K562 (cell line): ENCODE results near the gene CAV1. TPM values are rescaled to one million over a fixed set of nuclear protein-coding genes. Genes with fewer than 3 reads are reported as not detected.

Experiments
- ATAC-seq: fragments of 200-7000 bp; cut with Tn5 transposase; 3 replicates; pipeline ENCODE4 v1.9.1; 2020; ENCODE audit warnings: moderate library complexity
- BruUV-seq: library from RNA; stranded (reverse); fragments of 400-500 nt; replicated peaks from 2 replicates; lab custom pipeline; 2021; lab: Mats Ljungman, UMichigan
- CTCF ChIA-PET: fragments of 300-600 bp; formaldehyde crosslinking; extraction: SDS; loops from one replicate; lab custom pipeline; 2021; ENCODE audit warnings: low intra/inter-chr PET ratio; lab: Yijun Ruan, JAX
- POLR2A ChIA-PET: fragments of 300-600, 350-650 bp; sonication (Branson Sonifier 250); formaldehyde crosslinking; extraction: SDS; loops from one replicate; lab custom pipeline; 2021; ENCODE audit warnings: antibody characterized with exemption, inconsistent platforms; lab: Yijun Ruan, JAX
- DNase-seq, 4 experiments: peaks; one replicate each; pipeline versions ENCODE4 v3.0.0 to v3.0.0-alpha.2; 2011 to 2018; ENCODE audit warnings: low spot score in 3 of 4, mixed read lengths in 3 of 4; ENCODE audit errors: extremely low read depth in 1 of 4
- FAIRE-seq: peaks from 2 replicates; lab custom pipeline; 2011; peaks lifted over from hg19 to GRCh38; lab: Jason Lieb, UNC
- H2AFZ ChIP-seq: 2 replicates; pipeline ENCODE4 v1.6.0; 2011; ENCODE audit warnings: low read depth, low read length, control low read depth, inconsistent platforms
- H3K27ac ChIP-seq: fragments of 200-600 bp; 3 replicates; pipeline ENCODE4 v1.8.0; 2011; ENCODE audit warnings: low read depth, mild to moderate bottlenecking, control low read depth, inconsistent platforms, low read length, moderate library complexity, mixed read lengths; ENCODE audit errors: extremely low read depth
- H3K27me3 ChIP-seq, 2 experiments: fragments of 300-600 bp in 1 of 2; 2 replicates in 1 of 2; 3 replicates in 1 of 2; pipeline versions ENCODE4 v1.6.0 to v1.8.0; 2011; ENCODE audit warnings: inconsistent platforms in 2 of 2, low read length in 2 of 2, mild to moderate bottlenecking in 1 of 2, mixed read lengths in 1 of 2, moderate library complexity in 1 of 2; ENCODE audit not compliant: control insufficient read depth in 2 of 2, insufficient read depth in 2 of 2
- H3K36me3 ChIP-seq: fragments of 300-600 bp; 3 replicates; pipeline ENCODE4 v1.8.0; 2011; ENCODE audit warnings: mild to moderate bottlenecking, low read length, inconsistent platforms; ENCODE audit not compliant: control insufficient read depth, insufficient read depth
- H3K4me1 ChIP-seq, 2 experiments: fragments of 200-600 bp in 1 of 2; replicated peaks in 1 of 2; 2 replicates in 1 of 2; 3 replicates in 1 of 2; pipeline versions ENCODE4 v1.5.1 to v1.8.0; 2011; ENCODE audit warnings: inconsistent platforms in 2 of 2, low read length in 2 of 2, mild to moderate bottlenecking in 1 of 2, mixed read lengths in 1 of 2, moderate library complexity in 1 of 2; ENCODE audit not compliant: control insufficient read depth in 2 of 2, insufficient read depth in 2 of 2
- H3K4me2 ChIP-seq: 2 replicates; pipeline ENCODE4 v1.6.1; 2011; ENCODE audit warnings: low read length, control low read depth, inconsistent platforms, mixed read lengths; ENCODE audit not compliant: insufficient read depth
- H3K4me3 ChIP-seq: fragments of 200-600 bp; sonication (generic), shearing (Covaris generic); 2 replicates; pipeline ENCODE4 v1.5.1; 2016; ENCODE audit warnings: control low read depth, inconsistent platforms
- H3K79me2 ChIP-seq: fragments of 200-600 bp; 3 replicates; pipeline ENCODE4 v1.8.0; 2011; ENCODE audit warnings: low read length, inconsistent platforms; ENCODE audit not compliant: control insufficient read depth, insufficient read depth
- H3K9ac ChIP-seq, 2 experiments: 2 replicates each; pipeline versions ENCODE4 v1.6.0 to v1.6.1; 2011; ENCODE audit warnings: low read depth in 2 of 2, low read length in 2 of 2, control low read depth in 1 of 2, inconsistent platforms in 1 of 2, mild to moderate bottlenecking in 1 of 2, mixed read lengths in 1 of 2; ENCODE audit not compliant: insufficient read depth in 1 of 2
- H3K9me1 ChIP-seq: one replicate; pipeline ENCODE4 v1.6.0; 2011; ENCODE audit warnings: inconsistent platforms, mild to moderate bottlenecking, low read length, moderate library complexity; ENCODE audit not compliant: control insufficient read depth, insufficient read depth
- H3K9me3 ChIP-seq: replicated peaks from 2 replicates; pipeline ENCODE4 v1.5.1; 2011; ENCODE audit warnings: low read depth, low read length, inconsistent platforms; ENCODE audit not compliant: control insufficient read depth, insufficient read depth
- H4K20me1 ChIP-seq: replicated peaks from 2 replicates; pipeline ENCODE4 v1.6.1; 2011; ENCODE audit warnings: low read length, inconsistent platforms, mixed read lengths; ENCODE audit not compliant: control insufficient read depth, insufficient read depth
- EGR1 ChIP-seq: fragments of 450-650 bp; conservative IDR thresholded peaks from 2 replicates; pipeline ENCODE4 v1.6.1; 2017; ENCODE audit warnings: mild to moderate bottlenecking
- NFRKB ChIP-seq: fragments of 450-650 bp; IDR thresholded peaks from 2 replicates; pipeline ENCODE4 v1.6.1; 2016; ENCODE audit warnings: low read depth
- RAD51 ChIP-seq: fragments of 450-650 bp; IDR thresholded peaks from 2 replicates; pipeline ENCODE4 v1.7.1; 2016; ENCODE audit warnings: low read depth, mild to moderate bottlenecking, borderline replicate concordance
- RNF2 ChIP-seq: sonication (generic); IDR thresholded peaks from 2 replicates; pipeline ENCODE4 v1.6.1; 2016
- ZNF174 ChIP-seq: fragments of 250-450 bp; sonication (Bioruptor Pico); IDR thresholded peaks from 2 replicates; pipeline ENCODE4 v1.4.0; 2020; ENCODE audit warnings: mild to moderate bottlenecking
- WGBS: fragments of 100-300 bp; shearing (Covaris generic); methylation state at CpG from one replicate; pipeline ENCODE4 v1.1.6; 2016; ENCODE audit warnings: low coverage, mixed read lengths; ENCODE audit not compliant: insufficient coverage; ENCODE audit errors: missing lambda C conversion rate; 5-methylcytosine and 5-hydroxymethylcytosine counted together
- in situ Hi-C: fragments of 300-500 bp; cut with MboI; formaldehyde crosslinking; loops from 4 replicates; pipeline ENCODE4 v1.15.0; 2018; ENCODE audit warnings: inconsistent platforms, mixed read lengths
- intact Hi-C: fragments of 100-400 bp; cut with micrococcal nuclease; formaldehyde crosslinking; loops from 2 replicates; pipeline ENCODE4 v1.14.2; 2022
- polyA plus RNA-seq, 8 experiments: library from polyadenylated mRNA; depleted of rRNA in 4 of 8; stranded (reverse) in 5 of 8; unstranded in 3 of 8; fragments of >200 nt; fragmentation: Nextera tagmentation in 2 of 8; fragmentation: Illumina TruSeq in 1 of 8; extraction: Ambion mirVana in 2 of 8; extraction: Trizol in 1 of 8; gene quantifications; 2 replicates each; pipeline versions ENCODE4 v1.2.1 to v1.2.3, GENCODE V29; 2011 to 2014; ENCODE audit warnings: inconsistent platforms in 1 of 8, missing spikeins in 1 of 8
- total RNA-seq, 7 experiments: library from RNA; depleted of rRNA in 6 of 7; stranded (reverse); fragments of >200 nt in 6 of 7; fragmentation: Illumina TruSeq in 2 of 7; extraction: Trizol in 2 of 7; gene quantifications; 2 replicates each; pipeline versions ENCODE4 v1.2.1 to v1.2.3, GENCODE V29; 2011 to 2021; ENCODE audit warnings: low replicate concordance in 1 of 7
- TF ChIP-seq, protein P1 (sequence below): sonication (generic); IDR thresholded peaks from 2 replicates; pipeline ENCODE4 v1.6.1; 2016

The CAV1 gene
- total and polyA plus RNA-seq, 9 of the 15 experiments (the other 6 are each of a cell fraction or from before 2014, with no cell fraction given), result 0.08 to 1.5 (median 0.63) TPM

DNA sequence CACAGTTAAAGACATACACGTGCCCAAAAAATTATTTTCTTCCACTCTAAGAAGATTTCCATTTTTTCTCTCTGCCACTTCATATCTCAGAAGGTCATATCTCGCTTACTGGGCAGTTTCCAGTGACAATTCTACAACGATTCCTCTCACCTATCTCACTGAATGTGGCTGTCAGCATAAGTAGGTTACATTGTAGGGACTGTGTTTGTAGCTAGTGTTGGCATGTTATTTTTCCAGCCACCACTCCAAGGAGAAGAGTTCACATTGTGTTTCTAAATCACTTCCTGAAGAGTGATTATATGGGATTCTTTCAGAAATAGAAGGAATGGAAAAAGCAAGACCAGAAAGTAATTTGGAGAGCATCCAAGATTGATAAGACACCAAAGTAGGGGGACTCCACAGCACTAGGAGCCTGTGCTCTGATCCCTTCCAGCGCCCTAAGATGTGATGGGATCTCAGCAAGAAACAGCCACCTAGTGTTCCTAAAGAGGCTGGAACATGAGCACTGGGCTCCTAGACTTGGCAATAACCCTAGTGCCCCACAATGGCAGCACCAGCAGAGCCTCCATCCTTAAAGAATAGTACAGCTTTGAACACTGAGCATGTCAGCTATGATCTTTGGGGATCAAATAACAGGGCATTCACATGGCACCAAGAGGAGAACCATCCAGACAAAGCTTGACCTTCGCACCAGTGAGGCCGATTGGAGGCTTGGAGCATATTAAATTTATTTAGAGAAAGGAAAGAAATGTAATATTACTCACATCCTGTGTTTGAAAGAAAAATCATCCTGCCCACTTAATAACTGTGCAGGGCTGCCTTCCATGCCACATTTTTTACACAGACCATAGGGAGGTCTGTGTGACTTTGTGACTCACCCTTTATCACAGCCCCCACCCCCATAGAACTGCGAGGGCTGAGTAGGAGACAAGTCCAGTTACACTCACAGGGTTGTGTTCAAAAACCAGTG, 51.8 kb downstream of the CAV1 start:
- intact Hi-C loops, result no loop called here
- 0% methylated on average over 7 of the region's 7 CpGs for WGBS
- peak; percentile 25; the same call in 1 of the 3 replicates for ATAC-seq
- Histone ChIP-seq H3K27me3 (peaks cover 0 to 3% of the 10 kb centered on the region in 2 experiments; a peak in 1 of 5 replicates), H3K36me3 (no peaks in the 10 kb centered on the region), H3K27ac (no peak overlapping the region), H3K4me3 (no peak overlapping the region), H3K9ac (no peak overlapping the region), H4K20me1 (no peaks in the 10 kb centered on the region), H3K9me3 (no peaks in the 10 kb centered on the region), H2AFZ (no peak overlapping the region), H3K4me1 (no peaks in the 10 kb centered on the region), H3K4me2 (no peak overlapping the region), H3K79me2 (no peaks in the 10 kb centered on the region), H3K9me1 (no peaks in the 10 kb centered on the region)
- TF ChIP-seq, protein P1, sequence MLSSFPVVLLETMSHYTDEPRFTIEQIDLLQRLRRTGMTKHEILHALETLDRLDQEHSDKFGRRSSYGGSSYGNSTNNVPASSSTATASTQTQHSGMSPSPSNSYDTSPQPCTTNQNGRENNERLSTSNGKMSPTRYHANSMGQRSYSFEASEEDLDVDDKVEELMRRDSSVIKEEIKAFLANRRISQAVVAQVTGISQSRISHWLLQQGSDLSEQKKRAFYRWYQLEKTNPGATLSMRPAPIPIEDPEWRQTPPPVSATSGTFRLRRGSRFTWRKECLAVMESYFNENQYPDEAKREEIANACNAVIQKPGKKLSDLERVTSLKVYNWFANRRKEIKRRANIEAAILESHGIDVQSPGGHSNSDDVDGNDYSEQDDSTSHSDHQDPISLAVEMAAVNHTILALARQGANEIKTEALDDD, result peak; percentile 29; the same call in 1 of the 2 replicates
- TF ChIP-seq RAD51, result no peak
- TF ChIP-seq NFRKB, result no peak
- TF ChIP-seq EGR1, result no peak
- TF ChIP-seq ZNF174 (CRISPR knock-in tag), result no peak
- TF ChIP-seq RNF2, result no peak
- no peak for FAIRE-seq
- no TSS peak for BruUV-seq
- CTCF ChIA-PET, result no interaction called here
- in situ Hi-C loops, result loop anchor here (5.0 kb wide), 2 partner anchors 314 to 399 kb away; no protein-coding TSS in a partner anchor
- POLR2A ChIA-PET, result interaction anchor here (1.6 kb wide), 1 partner anchor 18 kb away, joined by 5 read pairs; no protein-coding TSS in a partner anchor
- DNase-seq, result peak in 1 of 4 experiments; percentile 15
